ENCODE data around the gene BSG.
A peak's percentile ranks its signal among the peaks of the same experiment; 100 is the strongest.
"Not testable (repeated sequence)": the region's sequence is repeated elsewhere in the genome, so short reads cannot be mapped to it uniquely, and the experiment has no call there.

BSG gene

GRCh38 chr19:588741-589692 is 16.6 kb downstream of the BSG start:
- DNase-seq = no peak

- no peak for DNase-seq
These were observed 17.4 kb downstream of the BSG start, which contains the start of gene HCN2 for GRCh38 chr19:589693-590395. Gene HCN2, plus strand, starts transcription at chr19:589881. Its CDS starts 65 bp downstream, at chr19:589946.

- DNase-seq = no peak
These were observed 18.0 kb downstream of the BSG start for GRCh38 chr19:590396-590745.

GRCh38 chr19:590750-591098 is 18.3 kb downstream of the BSG start:
- no peak for DNase-seq

GRCh38 chr19:591099-591958 is 18.9 kb downstream of the BSG start:
- no peak for DNase-seq

GRCh38 chr19:592101-592500 is 19.7 kb downstream of the BSG start:
- no peak for DNase-seq

- DNase-seq = no peak
These were observed 20.7 kb downstream of the BSG start for GRCh38 chr19:593055-593454.

- no peak for DNase-seq
These were observed 21.1 kb downstream of the BSG start for GRCh38 chr19:593505-593904.

- no peak for DNase-seq
These were observed 22.0 kb downstream of the BSG start for GRCh38 chr19:594265-594870.

GRCh38 chr19:595326-596262 is 23.2 kb downstream of the BSG start:
- DNase-seq = no peak

- DNase-seq = no peak
These were observed 23.9 kb downstream of the BSG start for GRCh38 chr19:596263-596655.

- DNase-seq = no peak
These were observed 25.3 kb downstream of the BSG start for GRCh38 chr19:597406-598315.

GRCh38 chr19:601310-601709 is 28.9 kb downstream of the BSG start:
- DNase-seq = no peak

GRCh38 chr19:601790-602189 is 29.4 kb downstream of the BSG start:
- no peak for DNase-seq

GRCh38 chr19:602391-603301 is 30.2 kb downstream of the BSG start:
- DNase-seq = no peak

- not testable (repeated sequence) for DNase-seq
These were observed 30.9 kb downstream of the BSG start for GRCh38 chr19:603302-603639.

- not testable (repeated sequence) for DNase-seq
These were observed 31.4 kb downstream of the BSG start for GRCh38 chr19:603779-604178.

- peak; percentile 25 for DNase-seq
These were observed 32.0 kb downstream of the BSG start for GRCh38 chr19:604355-604754.

Measured in inflammatory macrophage treated with lipopolysaccharide for 4 hours (primary cell).